HG03175 (cell line): ENCODE data around the gene KLHL2.
"Not testable (repeated sequence)": the region's sequence is repeated elsewhere in the genome, so short reads cannot be mapped to it uniquely, and the experiment has no call there.

Source experiments
- ATAC-seq: cut with Tn5 transposase; IDR thresholded peaks from one replicate; pipeline ENCODE4 v1.9.1; 2021; ENCODE audit warnings: mild to moderate bottlenecking, moderate library complexity; ENCODE audit not compliant: unreplicated experiment

KLHL2 gene

GRCh38 chr4:165229490-165230200, 22.3 kb downstream of the KLHL2 start:
- ATAC-seq: not testable (repeated sequence)

GRCh38 chr4:165232623-165233433, 25.5 kb downstream of the KLHL2 start:
- ATAC-seq: not testable (repeated sequence)

GRCh38 chr4:165234766-165235165, 27.4 kb downstream of the KLHL2 start:
- no peak for ATAC-seq

DNA sequence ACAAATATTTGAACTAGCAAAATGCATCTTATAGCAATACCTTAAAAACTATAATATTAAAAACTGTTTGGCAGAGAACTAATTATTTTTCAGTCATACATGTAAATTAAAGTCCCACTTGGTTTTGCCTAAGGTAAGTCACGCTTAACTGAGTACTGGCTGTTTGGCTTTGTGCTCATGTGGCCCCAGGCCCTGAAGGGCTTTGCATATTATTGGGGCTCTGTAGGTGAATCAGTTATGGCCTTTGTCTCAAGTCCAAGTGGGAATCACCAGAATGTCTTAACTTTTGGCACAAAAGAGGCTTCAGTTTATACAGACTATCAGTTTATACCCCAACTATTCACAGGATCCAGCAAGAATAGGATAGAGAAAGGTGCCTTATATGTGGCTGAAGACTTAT, 29.5 kb downstream of the KLHL2 start:
- ATAC-seq: not testable (repeated sequence)

- ATAC-seq: peak; percentile 60
Measured at GRCh38 chr4:165238041-165238640, 30.8 kb downstream of the KLHL2 start.

DNA sequence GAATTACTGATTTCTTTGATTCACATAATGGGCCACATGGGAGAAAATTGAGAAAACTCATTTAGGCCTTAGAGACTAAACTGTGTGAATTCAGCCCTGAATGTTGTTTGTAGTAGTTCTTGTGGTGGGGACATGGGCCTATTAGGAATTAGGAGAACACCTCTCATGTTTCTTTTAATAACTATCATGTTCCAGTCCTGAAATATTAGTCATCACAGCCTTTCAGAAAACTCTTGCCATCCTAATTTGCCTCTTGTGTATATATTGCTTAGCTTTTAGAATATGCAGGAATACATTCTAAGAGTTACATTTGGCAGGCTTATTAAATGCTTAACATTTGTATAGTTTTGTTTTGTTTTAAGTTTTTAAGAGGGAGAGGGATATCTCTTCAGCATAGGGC, 33.4 kb downstream of the KLHL2 start:
- ATAC-seq: not testable (repeated sequence)

DNA sequence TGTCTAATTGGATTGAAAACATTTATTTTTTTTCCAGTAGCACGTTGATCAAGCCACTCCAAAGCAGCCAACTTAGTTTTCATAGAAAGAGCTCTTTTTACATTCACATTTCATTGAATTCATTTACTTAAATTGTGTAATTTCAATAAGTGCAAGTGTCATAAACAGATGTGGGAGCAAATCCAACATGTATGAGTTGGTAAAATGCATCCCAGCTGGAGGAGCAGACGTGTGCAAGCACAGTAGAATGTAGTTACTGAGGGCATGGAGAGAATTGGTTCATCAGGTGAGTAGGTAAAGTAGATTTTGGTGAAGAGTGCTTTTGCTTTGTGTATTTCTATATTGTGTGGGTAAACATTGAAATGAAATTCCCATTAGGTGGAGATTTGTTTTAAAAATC, 36.8 kb downstream of the KLHL2 start:
- not testable (repeated sequence) for ATAC-seq

GRCh38 chr4:165244587-165245186, 37.3 kb downstream of the KLHL2 start:
- not testable (repeated sequence) for ATAC-seq

- no peak for ATAC-seq
Measured at GRCh38 chr4:165248102-165248501, 40.7 kb downstream of the KLHL2 start.

DNA sequence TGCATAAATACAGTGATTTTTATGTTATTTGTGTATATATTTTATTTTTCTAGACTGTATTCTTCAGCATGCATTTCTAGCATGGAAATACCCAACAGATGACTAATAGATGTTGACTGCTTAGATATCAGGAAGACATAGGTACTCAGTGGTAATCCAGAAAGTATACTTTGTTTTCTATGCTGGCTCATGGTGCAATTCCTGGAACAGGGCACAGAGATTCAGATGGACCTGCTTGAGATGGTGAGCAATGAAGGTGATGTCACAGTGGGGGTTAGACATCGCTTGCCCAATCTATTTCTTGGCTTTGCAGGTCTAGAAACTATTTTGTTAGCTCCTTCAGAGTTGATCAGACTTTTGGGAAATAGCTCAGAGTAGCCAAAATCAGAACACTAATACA, 41.5 kb downstream of the KLHL2 start:
- ATAC-seq: not testable (repeated sequence)

GRCh38 chr4:165254771-165255170, 47.4 kb downstream of the KLHL2 start:
- not testable (repeated sequence) for ATAC-seq

DNA sequence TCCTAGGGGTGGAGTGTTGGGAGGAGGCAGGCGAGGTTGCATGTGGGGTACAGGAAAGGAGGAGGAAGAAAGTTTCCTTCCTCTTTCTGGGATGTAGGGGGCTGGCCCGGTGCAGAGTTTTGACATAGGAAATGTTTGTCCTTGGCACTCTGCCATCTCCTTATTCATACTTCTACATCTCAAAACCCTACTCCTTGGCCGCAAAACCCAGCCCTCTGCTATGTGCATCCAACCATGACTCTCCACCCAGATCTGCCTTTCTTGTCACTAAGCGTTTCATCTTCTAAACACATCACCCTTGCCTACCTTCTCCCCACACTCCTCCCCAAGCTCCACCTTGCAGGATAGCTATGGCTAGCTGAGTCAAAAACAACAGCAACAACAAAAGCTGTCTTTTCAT, 48.1 kb downstream of the KLHL2 start:
- peak; percentile 96 for ATAC-seq

- peak; percentile 35 for ATAC-seq
Measured at GRCh38 chr4:165256074-165256659, 48.8 kb downstream of the KLHL2 start.

DNA sequence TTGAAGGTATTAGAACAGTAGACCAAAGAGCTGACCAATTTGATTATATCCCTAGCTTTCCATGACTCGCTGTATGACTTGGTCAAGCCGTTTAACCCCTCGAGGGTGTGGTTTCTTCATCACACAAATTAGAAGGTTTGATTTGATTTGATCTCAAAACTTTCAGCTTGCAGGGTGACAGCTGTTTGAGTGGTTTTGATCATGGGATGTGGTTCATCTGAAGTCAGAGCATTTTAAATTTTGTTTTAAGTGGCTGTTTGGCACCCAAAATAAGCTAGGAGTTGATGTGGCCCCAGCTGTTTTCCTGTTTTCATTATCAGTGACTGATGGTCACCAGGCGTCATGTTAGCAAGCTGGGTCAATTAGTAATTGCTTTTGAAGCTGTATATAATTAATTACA, 52.4 kb downstream of the KLHL2 start:
- ATAC-seq: not testable (repeated sequence)

- ATAC-seq: not testable (repeated sequence)
Measured at GRCh38 chr4:165262306-165262705, 54.9 kb downstream of the KLHL2 start.

GRCh38 chr4:165263466-165263865, 56.1 kb downstream of the KLHL2 start:
- not testable (repeated sequence) for ATAC-seq

DNA sequence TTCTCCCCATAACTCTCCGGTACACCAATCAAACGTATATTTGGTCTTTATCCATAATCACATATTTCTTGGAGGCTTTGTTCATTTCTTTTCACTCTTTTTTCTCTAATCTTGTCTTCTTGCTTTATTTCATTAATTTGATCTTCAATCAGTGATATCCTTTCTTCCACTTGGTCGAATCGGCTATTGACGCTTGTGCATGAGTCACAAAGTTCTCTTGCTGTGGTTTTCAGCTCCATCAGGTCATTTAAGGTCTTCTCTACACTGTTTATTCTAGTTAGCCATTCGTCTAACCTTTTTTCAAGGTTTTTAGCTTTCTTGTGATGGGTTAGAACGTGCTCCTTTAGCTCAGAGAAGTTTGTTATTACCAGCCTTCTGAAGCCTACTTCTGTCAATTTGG, 62.6 kb downstream of the KLHL2 start:
- not testable (repeated sequence) for ATAC-seq

DNA sequence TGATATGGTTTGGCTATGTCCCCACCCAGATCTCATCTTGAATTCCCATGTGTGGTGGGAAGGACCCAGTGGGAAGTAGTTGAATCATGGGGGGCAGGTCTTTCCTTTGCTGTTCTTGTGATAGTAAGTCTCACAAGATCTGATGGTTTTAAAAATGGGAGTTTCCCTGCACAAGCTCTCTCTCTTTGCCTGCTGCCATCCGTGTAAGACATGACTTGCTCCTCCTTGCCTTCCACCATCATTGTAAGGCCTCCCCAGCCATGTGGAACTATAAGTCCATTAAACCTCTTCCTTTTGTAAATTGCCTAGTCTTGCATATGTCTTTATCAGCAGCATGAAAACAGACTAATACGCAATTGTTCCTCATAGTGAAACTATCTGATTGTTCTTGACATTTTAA, 66.1 kb downstream of the KLHL2 start:
- ATAC-seq: not testable (repeated sequence)

- peak; percentile 60 for ATAC-seq
Measured at GRCh38 chr4:165275357-165275756, 68.0 kb downstream of the KLHL2 start.

DNA sequence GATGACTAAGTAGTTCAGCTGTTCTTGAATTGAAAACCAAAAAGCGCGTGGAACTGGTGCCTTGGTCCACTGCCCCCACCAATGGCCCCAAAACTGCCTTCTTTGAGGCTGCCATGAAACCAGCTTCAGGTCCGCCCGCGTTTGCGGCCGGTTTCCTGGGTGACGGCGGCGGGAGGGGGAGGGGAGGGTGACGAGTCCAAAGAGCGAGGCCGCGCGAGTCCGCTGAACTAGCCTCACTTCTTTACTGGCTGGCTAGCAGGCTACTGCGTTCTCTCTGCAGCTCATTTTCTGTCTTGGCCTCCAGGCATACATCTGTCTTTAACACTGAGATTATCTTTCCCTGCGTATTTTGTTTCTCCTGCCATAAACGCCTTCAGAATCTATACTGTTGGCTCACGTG, 72.2 kb downstream of the KLHL2 start:
- not testable (repeated sequence) for ATAC-seq

DNA sequence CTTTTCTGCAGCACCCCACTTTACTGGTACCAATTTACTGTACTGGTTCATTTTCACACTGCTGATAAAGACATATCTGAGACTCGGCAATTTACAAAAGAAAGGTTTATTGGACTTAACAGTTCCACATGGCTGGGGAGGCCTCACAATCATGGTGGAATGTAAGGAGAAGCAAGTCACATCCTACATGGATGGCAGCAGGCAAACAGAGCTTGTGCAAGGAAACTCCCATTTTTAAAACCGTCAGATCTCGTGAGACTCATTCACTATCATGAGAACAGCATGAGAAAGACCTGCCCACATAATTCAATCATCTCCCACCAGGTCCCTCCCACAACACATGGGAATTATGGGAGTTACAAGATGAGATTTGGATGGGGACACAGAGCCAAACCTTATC, 77.3 kb downstream of the KLHL2 start:
- ATAC-seq: not testable (repeated sequence)
